OCI-LY7 (cell line): Measurements from ENCODE around the gene CDHR2. TPM values are rescaled to one million over a fixed set of nuclear protein-coding genes. Genes with fewer than 3 reads are reported as not detected.

Experiments used
- BruUV-seq: library from RNA; stranded (reverse); fragments of 400-500 nt; replicated peaks from 2 replicates; lab custom pipeline; 2021; lab: Mats Ljungman, UMichigan
- CTCF ChIA-PET: fragments of 300-600 bp; sonication (Branson Sonifier 250); formaldehyde crosslinking; loops from one replicate; lab custom pipeline; 2022; ENCODE audit warnings: antibody characterized with exemption; ENCODE audit not compliant: unreplicated experiment; lab: Charles Lee
- POLR2A ChIA-PET: fragments of 300-600 bp; sonication (Branson Sonifier 250); formaldehyde crosslinking; loops from one replicate; lab custom pipeline; 2022; ENCODE audit warnings: antibody characterized with exemption; lab: Charles Lee
- DNase-seq: peaks from one replicate; pipeline ENCODE4 v3.0.0-alpha.2; 2015; ENCODE audit warnings: low spot score
- H2AFZ ChIP-seq: fragments of 200-600 bp; sonication (generic), shearing (Covaris generic); 2 replicates; pipeline ENCODE4 v1.6.1; 2014; ENCODE audit warnings: mild to moderate bottlenecking, antibody characterized with exemption, low read length, moderate library complexity
- H3K27ac ChIP-seq: fragments of 200-600 bp; sonication (generic); 2 replicates; pipeline ENCODE4 v1.5.1; 2014; ENCODE audit warnings: mixed run types, low read depth, mild to moderate bottlenecking, moderate library complexity, low read length, inconsistent platforms; ENCODE audit not compliant: poor library complexity, severe bottlenecking
- H3K36me3 ChIP-seq: fragments of 200-600 bp; sonication (generic); 2 replicates; pipeline ENCODE4 v1.6.1; 2014; ENCODE audit warnings: mild to moderate bottlenecking, antibody characterized with exemption, low read length, moderate library complexity, mixed read lengths; ENCODE audit not compliant: insufficient read depth
- H3K4me1 ChIP-seq: fragments of 200-600 bp; sonication (generic); 2 replicates; pipeline ENCODE4 v1.5.1; 2014; ENCODE audit warnings: mild to moderate bottlenecking, low read length; ENCODE audit not compliant: insufficient read depth, poor library complexity, severe bottlenecking
- H3K4me2 ChIP-seq: fragments of 200-600 bp; sonication (generic); 2 replicates; pipeline ENCODE4 v1.6.1; 2014; ENCODE audit warnings: mild to moderate bottlenecking, low read length
- H3K4me3 ChIP-seq: fragments of 200-600 bp; sonication (generic); 2 replicates; pipeline ENCODE4 v1.5.1; 2014; ENCODE audit warnings: mild to moderate bottlenecking, low read depth, low read length; ENCODE audit not compliant: poor library complexity, severe bottlenecking
- H3K79me2 ChIP-seq: fragments of 200-600 bp; sonication (generic); 2 replicates; pipeline ENCODE4 v1.6.1; 2016; ENCODE audit warnings: low read depth, mild to moderate bottlenecking, low read length, moderate library complexity, mixed read lengths; ENCODE audit not compliant: insufficient read depth
- H3K9me2 ChIP-seq: fragments of 200-600 bp; sonication (generic); 2 replicates; pipeline ENCODE4 v1.6.1; 2016; ENCODE audit warnings: mild to moderate bottlenecking, low read length, mixed read lengths; ENCODE audit not compliant: insufficient read depth
- H3K9me3 ChIP-seq: fragments of 200-600 bp; sonication (generic); 2 replicates; pipeline ENCODE4 v1.6.1; 2014; ENCODE audit warnings: mild to moderate bottlenecking, mixed run types, low read length, mixed read lengths
- H4K20me1 ChIP-seq: fragments of 200-600 bp; sonication (generic); 2 replicates; pipeline ENCODE4 v1.6.1; 2014; ENCODE audit warnings: mild to moderate bottlenecking, antibody characterized with exemption, low read length, moderate library complexity, mixed read lengths; ENCODE audit not compliant: insufficient read depth
- EZH2phosphoT487 ChIP-seq: fragments of 200-600 bp; sonication (generic); IDR thresholded peaks from 2 replicates; pipeline ENCODE4 v1.6.1; 2018; ENCODE audit warnings: low read depth, borderline replicate concordance, mild to moderate bottlenecking, mixed run types, antibody characterized with exemption, low read length, moderate library complexity, mixed read lengths
- intact Hi-C: fragments of 100-400 bp; cut with micrococcal nuclease; formaldehyde crosslinking; loops from one replicate; pipeline ENCODE4 v1.10.0; 2022; ENCODE audit not compliant: unreplicated experiment
- total RNA-seq, 2 experiments: library from RNA; depleted of rRNA in 1 of 2; stranded (reverse); fragments of >200 nt in 1 of 2; shearing (Covaris generic) in 1 of 2; gene quantifications; 2 replicates each; pipeline ENCODE4 v1.2.3, GENCODE V29; 2014 to 2022
- TF ChIP-seq, protein P1 (sequence below): fragments of 200-600 bp; sonication (generic); conservative IDR thresholded peaks from 2 replicates; pipeline ENCODE4 v1.5.1; 2014; ENCODE audit warnings: mild to moderate bottlenecking, antibody characterized with exemption, low read length, moderate library complexity, mixed read lengths

The CDHR2 gene
- total RNA-seq, 2 experiments from 2014 or later: 0.25 to 3.8 TPM

DNA sequence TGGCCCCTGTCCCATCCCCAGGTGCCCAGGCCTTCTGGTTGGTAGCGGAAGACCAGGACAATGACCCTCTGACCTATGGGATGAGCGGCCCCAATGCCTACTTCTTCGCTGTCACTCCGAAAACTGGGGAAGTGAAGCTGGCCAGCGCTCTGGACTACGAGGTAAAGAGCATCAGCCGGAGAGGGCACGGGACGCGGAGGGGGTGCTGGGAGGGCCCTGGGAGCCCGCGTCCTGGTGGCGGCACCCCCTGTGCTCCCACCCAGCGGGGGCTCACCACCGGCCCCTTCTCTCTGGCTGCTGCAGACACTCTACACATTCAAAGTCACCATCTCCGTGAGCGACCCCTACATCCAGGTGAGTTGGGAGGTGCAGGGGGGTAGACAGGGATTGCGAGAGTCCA, 19.5 kb downstream of the CDHR2 start:
- Histone ChIP-seq H3K4me2 (no peak overlapping the region), H3K4me3 (no peak overlapping the region), H3K9me2 (no peaks in the 10 kb centered on the region), H4K20me1 (no peaks in the 10 kb centered on the region), H3K79me2 (no peaks in the 10 kb centered on the region), H3K4me1 (peaks cover under 1% of the 10 kb centered on the region), H3K27ac (no peak overlapping the region), H3K36me3 (no peaks in the 10 kb centered on the region), H3K9me3 (no peaks in the 10 kb centered on the region), H2AFZ (no peak overlapping the region)
- BruUV-seq: no TSS peak
- intact Hi-C loops: no loop called here
- ChIA-PET POLR2A (no interaction called here), CTCF (no interaction called here)
- no peak for DNase-seq
- TF ChIP-seq EZH2phosphoT487: no peak
- TF ChIP-seq, protein P1, sequence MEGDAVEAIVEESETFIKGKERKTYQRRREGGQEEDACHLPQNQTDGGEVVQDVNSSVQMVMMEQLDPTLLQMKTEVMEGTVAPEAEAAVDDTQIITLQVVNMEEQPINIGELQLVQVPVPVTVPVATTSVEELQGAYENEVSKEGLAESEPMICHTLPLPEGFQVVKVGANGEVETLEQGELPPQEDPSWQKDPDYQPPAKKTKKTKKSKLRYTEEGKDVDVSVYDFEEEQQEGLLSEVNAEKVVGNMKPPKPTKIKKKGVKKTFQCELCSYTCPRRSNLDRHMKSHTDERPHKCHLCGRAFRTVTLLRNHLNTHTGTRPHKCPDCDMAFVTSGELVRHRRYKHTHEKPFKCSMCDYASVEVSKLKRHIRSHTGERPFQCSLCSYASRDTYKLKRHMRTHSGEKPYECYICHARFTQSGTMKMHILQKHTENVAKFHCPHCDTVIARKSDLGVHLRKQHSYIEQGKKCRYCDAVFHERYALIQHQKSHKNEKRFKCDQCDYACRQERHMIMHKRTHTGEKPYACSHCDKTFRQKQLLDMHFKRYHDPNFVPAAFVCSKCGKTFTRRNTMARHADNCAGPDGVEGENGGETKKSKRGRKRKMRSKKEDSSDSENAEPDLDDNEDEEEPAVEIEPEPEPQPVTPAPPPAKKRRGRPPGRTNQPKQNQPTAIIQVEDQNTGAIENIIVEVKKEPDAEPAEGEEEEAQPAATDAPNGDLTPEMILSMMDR: no peak

DNA sequence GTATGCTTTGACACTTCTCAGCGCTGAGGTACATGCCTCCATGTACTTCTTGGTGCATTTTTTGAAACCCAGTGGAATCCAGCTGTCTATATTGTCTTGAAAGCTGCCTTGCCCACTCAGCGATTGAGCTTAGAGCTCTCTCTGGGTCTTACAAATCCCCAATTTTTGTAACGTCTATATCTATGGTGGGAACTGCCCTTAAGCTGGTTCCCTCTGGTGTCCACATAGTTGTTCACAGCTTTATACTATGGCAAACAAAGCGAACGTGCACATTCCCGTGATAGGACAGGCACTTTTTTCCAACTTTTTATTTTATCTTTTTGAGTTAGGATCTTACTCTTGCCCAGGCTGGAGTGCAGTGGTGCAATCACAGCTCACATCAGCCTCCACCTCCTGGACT, 20.9 kb downstream of the CDHR2 start:
- ChIA-PET POLR2A (interaction anchor here (1.0 to 1.1 kb wide), 2 partner anchors 20 to 59 kb away, joined by 3 to 4 read pairs; no protein-coding TSS in a partner anchor), CTCF (interaction anchor here (1.1 kb wide), 1 partner anchor 64 kb away, joined by 4 read pairs; no protein-coding TSS in a partner anchor)
- Histone ChIP-seq H3K9me3 (no peaks in the 10 kb centered on the region), H3K4me3 (no peak overlapping the region), H2AFZ (no peak overlapping the region), H4K20me1 (no peaks in the 10 kb centered on the region), H3K36me3 (no peaks in the 10 kb centered on the region), H3K4me2 (no peak overlapping the region), H3K9me2 (no peaks in the 10 kb centered on the region), H3K79me2 (no peaks in the 10 kb centered on the region), H3K27ac (no peak overlapping the region), H3K4me1 (peaks cover 4% of the 10 kb centered on the region)
- no TSS peak for BruUV-seq
- peak; percentile 16 for DNase-seq
- intact Hi-C loops: loop anchor here (10.0 kb wide), 1 partner anchor 845 kb away; no protein-coding TSS in a partner anchor
- TF ChIP-seq, protein P1: peak; percentile 35; the same call in 1 of the 2 replicates
- TF ChIP-seq EZH2phosphoT487: no peak

DNA sequence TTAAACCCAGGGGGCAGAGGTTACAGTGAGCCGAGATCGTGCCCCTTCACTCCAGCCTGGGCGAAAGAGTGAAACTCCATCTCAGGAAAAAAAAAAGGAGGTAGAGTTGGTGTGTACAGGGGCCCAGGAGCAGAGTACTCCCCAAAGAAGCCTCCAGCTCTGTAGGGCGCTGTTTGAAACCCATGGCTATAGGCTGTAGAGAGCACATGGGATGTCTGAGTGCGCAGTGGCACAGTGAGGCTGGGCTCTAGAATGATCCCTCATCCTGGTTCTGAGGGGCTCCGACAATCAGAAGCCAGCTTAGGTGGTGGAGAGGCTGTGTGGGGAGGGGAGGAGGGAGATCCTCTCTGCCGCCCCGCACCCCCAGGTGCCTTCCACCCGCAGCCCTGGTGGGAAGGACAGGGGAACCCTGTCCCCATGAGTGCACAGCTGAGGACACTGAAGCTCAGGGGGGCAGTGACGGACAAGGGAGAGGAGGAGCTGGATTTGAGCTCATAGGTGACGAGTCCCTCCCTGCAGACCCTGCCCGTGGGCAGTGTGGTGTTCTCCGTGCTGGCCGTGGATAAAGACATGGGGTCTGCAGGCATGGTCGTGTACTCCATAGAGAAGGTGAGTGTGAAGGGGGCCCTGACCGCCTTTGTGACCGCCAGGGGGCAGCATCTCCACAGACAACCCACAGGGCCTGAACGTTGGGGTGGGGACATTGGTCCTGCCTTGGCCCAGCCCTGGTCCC, 24.6 kb downstream of the CDHR2 start:
- Histone ChIP-seq H3K9me2 (no peaks in the 10 kb centered on the region), H3K9me3 (no peaks in the 10 kb centered on the region), H4K20me1 (no peaks in the 10 kb centered on the region), H3K4me3 (no peak overlapping the region), H3K4me1 (peaks cover 4% of the 10 kb centered on the region), H3K27ac (no peak overlapping the region), H3K79me2 (no peaks in the 10 kb centered on the region), H3K4me2 (no peak overlapping the region; the same call in 1 of the 2 replicates), H3K36me3 (no peaks in the 10 kb centered on the region), H2AFZ (peak overlapping the region; percentile 23; the same call in 1 of the 2 replicates)
- CTCF ChIA-PET: interaction anchor here (0.7 kb wide), 1 partner anchor 78 kb away, joined by 3 read pairs; no protein-coding TSS in a partner anchor
- TF ChIP-seq EZH2phosphoT487: no peak
- TF ChIP-seq, protein P1: peak; percentile 92
- POLR2A ChIA-PET: interaction anchor here (0.6 kb wide), 1 partner anchor 27 kb away, joined by 3 read pairs; no protein-coding TSS in a partner anchor
- BruUV-seq: no TSS peak
- peak; percentile 74 for DNase-seq
- intact Hi-C loops: loop anchor here (1.0 to 10.0 kb wide), 3 partner anchors 46 to 849 kb away; partner anchors contain the start of gene TSPAN17
